NCI-H146 (cell line): ENCODE data around the gene CC2D1B.
A peak's percentile ranks its signal among the peaks of the same experiment; 100 is the strongest.
"Not testable (repeated sequence)": the region's sequence is repeated elsewhere in the genome, so short reads cannot be mapped to it uniquely, and the experiment has no call there.

Experiments
- DNase-seq: peaks from one replicate; lab custom pipeline; 2025; lab: John Stamatoyannopoulos, UW

The CC2D1B gene, protein sequence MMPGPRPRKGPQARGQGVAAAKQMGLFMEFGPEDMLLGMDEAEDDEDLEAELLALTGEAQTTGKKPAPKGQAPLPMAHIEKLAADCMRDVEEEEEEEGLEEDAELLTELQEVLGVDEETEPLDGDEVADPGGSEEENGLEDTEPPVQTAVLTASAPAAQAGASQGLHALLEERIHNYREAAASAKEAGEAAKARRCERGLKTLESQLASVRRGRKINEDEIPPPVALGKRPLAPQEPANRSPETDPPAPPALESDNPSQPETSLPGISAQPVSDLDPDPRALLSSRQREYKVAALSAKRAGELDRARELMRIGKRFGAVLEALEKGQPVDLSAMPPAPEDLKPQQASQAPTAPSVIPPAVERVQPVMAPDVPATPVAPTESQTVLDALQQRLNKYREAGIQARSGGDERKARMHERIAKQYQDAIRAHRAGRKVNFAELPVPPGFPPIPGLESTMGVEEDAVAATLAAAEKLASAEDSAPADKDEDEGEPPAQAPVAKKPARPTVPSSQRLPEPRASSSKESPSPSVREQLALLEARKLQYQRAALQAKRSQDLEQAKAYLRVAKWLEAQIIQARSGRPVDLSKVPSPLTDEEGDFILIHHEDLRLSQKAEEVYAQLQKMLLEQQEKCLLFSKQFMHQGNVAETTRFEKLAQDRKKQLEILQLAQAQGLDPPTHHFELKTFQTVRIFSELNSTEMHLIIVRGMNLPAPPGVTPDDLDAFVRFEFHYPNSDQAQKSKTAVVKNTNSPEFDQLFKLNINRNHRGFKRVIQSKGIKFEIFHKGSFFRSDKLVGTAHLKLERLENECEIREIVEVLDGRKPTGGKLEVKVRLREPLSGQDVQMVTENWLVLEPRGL

DNA sequence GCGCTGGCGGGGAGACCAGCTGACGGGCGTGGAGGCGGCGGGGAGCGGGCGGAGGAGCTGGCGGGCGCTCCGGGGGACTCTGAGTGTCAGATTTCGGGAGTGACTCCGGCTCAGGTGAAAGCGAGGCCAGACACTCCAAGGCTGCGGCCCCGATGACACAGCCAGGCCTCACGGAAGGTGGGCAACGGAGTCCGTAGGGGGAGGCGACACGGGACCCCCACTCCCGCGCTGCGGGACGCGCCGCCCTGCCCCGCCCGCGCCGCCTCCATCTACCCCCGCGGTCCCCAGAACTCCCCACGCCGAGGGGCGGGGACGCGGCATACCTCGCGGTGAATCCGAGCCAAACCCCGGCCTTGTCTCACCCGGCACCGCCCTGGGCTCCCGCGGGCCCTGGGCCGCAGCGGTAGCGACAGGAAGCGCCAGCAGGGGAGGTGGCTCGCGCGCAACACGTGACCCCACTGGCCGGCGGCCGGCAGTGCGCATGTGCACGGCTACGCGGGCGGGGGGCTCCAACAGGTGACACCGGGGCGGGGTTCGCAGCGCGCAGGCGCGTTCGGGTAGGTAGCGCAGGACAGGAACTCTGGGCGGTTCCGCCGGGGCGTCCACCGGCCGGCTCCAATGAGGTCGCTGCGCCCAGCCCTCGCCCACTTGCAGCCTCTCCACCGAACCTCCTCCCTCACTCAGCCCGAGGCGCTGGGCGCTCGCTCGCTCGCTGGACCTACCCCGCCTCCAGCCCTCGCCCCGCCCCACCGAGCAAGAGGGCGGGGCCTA is at the start of gene CC2D1B:
Gene CC2D1B (minus strand): TSS at position 460 of the 771 bp plus-strand sequence. CDS start 1,585 bp downstream, outside the sequence.
- DNase-seq: peak; percentile 99

DNA sequence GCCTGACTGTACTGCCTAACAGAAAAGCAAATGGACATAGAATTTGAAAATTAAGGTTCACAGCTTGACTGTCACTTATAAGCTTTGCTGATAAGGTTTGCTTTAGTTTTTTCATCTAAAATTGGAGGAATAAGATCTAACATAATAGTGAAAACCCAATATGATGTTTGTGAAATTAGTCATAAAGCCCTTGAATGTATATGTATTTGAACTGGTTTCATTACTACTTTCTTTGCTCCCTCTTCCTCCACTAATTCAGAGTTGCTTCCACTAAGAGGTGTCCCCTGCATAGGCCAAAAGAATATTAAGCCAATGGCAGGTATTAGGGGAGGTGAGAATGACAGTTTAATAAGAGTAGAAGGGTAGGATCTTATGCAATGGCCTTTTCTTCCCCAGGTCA is 48.9 kb upstream of the CC2D1B start:
- DNase-seq: no peak

DNA sequence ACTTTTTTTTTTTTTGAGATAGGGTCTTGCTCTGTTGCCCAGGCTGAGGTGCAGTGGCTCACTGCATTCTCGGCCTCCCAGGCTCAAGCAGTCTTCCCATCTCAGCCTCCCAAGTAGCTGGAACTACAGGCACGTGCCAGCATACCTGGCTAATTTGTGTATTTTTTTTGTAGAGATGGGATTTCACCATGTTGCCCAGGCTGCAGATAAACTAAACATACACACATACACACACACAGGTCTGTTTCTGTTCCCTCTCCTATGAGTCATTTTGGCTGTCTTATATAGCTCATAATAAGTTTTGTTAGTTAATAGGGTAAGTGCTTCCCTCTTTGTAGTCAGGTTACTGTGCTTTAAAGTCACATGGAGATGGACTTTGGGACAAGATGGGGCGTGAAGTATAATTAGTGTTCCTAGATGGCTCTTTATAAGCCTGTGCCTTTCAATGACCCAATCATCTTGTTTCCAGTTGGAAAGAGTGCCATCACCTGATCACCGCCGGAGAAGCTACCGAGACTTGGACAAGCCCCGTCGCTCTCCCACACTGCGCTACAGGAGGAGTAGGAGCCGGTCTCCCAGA is 47.5 kb upstream of the CC2D1B start:
- no peak for DNase-seq

DNA sequence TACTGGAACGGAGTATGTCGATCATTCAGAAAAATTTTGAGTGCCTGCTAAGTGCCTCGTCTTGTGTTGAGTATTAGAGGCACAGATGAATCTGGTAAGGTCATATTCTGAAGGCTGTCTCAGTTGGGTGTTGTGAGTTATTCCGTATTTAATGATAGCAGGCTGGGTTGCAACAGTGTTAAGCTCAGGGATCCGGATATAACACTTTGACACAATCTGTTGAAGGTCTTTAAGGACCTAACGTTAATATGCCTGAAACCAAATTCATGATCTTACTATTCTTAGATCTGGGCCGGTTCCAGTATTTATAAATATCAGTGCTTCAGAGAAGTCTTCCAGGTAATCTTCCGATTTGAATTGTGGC is 39.0 kb upstream of the CC2D1B start:
- DNase-seq: no peak

DNA sequence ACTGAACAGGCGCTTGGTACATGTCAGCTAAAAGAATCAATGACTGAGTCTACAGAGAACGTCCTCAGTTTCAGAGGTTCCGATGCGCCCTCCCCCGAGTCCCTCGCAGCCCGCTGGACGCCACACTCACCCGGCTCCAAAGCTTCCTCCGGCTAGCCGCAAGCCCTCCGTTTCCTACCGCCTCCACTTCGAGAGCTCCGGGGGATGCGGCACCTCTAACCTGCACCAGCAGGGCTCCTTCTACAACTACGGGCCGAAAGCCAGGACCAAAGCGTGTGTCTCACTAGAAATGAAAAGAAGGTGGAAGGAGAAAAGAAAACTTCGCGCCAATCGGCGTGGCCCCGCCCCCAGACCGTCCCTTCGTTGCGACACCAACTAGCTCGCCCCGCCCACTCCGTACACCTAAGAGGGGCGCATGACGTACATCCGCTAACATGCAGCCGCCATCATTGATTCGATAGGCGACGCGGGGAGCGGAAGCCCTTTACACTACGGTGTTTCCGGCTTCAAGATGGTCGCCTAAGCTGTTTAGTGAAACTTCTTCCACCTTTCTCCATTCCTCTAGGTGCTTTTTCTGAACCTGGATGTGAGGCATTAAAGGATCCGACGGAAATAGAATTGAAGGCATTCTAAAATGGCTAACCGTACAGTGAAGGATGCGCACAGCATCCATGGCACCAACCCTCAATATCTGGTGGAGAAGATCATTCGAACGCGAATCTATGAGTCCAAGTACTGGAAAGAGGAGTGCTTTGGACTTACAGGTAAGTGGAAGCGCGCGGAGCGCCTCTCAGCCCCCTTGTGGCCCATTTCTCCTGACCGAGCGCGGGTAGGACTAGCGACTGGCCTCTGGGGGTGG is 38.3 kb upstream of the CC2D1B start, which contains the start of the genes ORC1 and PRPF38A:
Gene ORC1 (minus strand): TSS at position 308 of the 859 bp plus-strand sequence. CDS start 2,200 bp downstream, outside the sequence.
Gene PRPF38A (plus strand): TSS at position 487 of the 859 bp plus-strand sequence. CDS start 148 bp downstream, at position 635.
- DNase-seq: peak; percentile 99

DNA sequence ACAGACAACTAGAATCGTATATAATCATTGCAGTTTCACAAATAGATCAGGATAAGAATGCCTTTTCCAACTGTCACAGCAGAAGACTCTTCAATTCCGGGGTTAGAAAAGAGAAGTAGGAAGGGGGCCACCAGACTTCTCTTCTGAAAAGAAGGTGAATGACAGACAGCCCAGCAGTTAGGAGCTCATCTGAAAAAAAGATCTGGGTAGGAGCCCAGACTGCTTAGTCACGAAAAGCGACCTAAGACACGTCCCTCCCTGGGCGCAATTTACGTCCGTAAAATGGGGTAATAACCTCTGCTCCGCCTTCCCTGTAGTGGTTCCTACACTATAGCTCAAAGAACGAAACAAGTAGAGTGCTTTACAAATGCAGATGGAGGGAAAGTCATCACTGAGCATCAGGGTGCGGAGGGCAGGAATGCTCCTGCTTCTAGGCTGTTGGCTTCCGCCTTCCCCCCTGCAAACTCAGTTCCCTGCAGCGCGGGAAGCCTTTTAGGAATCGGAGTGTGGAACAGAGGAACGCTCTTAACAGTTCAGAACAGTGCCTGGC is 37.6 kb upstream of the CC2D1B start:
- DNase-seq: peak; percentile 63

DNA sequence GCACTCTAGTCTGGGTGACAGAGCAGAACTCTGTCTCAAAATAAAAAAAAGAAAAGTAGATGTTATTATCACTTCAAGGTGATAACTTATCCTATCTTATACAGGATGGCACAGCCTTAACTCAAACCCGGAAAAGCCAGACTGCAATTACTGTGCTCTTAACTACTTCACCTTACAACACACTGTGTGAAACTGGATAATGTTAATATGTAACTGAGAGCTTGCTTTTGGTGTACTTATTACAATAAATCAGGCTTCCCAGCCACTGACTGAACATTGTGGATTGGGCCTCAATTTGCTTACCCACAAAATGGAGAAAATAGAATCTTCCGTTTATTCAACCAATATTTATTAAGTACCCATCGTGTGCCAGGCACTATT is 36.8 kb upstream of the CC2D1B start:
- no peak for DNase-seq

DNA sequence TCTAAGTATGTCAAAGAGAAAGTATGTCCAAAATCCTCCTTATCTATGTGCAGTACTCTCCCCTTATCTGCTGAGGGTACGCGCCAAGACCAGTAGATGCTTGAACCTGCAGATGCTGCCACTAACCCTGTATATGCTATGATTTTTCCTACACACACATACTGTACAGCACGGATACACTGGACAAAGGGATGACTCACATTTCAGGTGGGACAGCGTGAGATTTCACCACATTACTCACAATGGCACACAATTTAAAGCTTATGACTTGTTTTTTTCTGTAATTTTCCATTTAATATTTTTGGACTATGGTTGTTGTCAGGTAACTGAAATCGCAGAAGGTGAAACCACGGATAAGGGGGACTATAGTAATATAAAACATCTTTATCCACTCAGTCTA is 34.1 kb upstream of the CC2D1B start:
- no peak for DNase-seq

DNA sequence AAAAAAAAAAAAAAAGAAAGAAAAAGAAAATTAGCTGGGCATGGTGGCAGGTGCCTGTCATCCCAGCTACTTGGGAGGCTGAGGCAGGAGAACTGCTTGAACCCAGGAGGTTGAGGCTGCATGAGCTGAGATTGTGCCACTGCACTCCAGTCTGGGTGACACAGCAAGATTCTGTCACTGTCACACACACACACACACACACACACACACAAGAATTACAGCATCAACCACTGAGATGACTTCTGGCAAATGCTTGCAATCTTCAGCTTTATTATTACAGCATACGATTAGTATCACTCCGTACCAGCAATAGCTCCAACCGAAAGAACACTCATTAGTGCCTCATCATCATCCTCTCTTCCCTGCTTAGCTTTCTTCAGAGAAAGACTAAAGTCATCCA is 33.6 kb upstream of the CC2D1B start:
- no peak for DNase-seq

DNA sequence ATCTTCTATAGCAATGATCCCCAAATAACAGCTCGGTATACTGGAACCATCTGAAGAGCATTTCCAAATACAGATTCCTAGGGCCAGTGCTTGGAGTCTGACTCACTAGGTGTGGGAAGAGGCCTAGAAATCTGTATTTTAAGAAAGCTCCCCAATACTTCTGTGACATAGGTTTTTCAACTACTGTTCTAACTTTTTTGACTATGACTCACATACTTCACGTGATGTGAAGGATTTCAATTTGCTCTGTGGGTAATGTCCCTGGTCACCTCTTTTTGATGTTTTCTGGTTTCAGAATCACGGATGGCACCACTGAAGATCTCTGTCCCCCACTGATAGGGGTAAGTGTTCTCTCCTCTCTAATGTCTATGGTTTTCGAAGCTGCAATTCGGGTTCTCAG is 27.2 kb upstream of the CC2D1B start:
- no peak for DNase-seq

DNA sequence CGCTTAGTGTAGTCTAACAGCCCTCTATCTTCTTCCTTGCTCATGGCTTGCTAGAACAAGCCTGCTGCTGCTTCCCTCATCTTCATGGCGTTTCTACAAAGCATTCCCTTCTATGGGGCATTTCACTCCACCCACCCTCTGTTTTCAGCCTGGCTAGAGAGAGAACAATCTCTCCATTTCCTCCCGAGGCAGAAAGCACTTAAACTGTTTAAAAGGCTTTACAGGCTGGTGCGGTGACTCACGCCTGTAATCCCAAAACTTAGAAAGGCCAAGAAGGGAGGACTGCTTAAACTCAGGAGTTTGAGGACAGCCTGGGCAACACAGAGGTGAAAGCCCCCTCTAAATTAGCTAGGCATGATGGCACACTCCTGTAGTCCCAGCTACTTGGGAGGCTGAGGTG is 20.5 kb upstream of the CC2D1B start:
- DNase-seq: no peak

DNA sequence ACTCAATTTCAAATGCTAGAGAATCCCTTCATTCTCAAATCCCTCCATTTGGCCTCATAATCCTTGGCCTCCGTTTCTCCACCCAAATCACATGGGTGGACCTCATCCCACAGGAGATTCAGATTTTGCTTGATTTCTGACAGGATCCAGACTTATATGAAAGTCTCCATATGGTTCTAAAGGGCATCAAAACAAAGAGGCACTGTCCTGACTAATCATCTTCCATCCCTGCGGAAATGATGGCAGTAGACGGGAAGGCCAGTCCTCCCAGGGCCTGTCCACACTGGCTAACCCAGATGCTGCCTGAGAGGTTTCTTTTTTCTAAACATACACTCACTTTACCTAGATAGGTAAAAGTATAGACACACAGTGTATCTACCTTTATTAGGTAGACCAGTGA is 19.4 kb upstream of the CC2D1B start:
- DNase-seq: no peak

DNA sequence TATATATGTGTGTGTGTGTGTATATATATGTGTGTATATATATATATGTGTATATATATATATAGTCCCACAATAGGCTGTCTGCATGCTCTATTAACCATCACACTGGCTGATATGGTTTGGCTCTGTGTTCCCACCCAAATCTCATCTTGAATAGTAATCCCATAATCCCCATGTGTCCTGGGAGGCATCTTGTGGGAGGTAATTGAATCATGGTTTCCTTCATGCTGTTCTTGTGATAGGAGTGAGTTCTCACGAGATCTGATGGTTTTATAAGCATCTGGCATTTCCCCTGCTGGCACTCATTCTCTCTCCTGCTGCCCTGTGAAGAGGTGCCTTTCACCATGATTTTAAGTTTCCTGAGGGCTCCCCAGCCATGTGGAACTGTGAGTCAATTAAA is 3.8 kb upstream of the CC2D1B start:
- not testable (repeated sequence) for DNase-seq

DNA sequence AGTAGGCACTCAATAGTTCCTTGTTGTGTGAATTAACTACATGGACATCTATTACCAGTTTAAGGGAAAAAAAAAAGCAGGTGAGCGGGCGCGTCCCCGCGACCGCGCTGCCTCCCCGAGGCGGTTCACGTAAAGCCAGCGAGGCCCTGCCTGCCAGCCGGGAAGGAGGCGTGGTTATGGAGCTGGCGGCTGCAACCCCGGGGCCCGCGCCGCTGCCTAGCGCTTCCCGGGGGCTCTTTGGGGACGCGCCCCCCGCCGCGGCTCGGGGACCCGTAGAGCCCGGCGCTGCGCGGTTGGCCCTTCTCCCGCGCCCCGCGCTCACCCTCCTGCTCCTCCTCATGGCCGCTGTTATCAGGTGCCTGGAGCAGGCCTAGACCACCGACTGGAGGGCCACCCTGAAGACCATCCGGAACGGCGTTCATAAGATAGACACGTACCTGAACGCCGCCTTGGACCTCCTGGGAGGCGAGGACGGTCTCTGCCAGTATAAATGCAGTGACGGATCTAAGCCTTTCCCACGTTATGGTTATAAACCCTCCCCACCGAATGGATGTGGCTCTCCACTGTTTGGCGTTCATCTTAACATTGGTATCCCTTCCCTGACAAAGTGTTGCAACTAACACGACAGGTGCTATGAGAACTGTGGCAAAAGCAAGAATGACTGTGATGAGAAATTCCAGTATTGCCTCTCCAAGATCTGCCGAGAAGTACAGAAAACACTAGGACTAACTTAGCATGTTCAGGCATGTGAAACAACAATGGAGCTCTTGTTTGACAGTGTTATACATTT is 2.6 kb upstream of the CC2D1B start:
- peak; percentile 79 for DNase-seq

DNA sequence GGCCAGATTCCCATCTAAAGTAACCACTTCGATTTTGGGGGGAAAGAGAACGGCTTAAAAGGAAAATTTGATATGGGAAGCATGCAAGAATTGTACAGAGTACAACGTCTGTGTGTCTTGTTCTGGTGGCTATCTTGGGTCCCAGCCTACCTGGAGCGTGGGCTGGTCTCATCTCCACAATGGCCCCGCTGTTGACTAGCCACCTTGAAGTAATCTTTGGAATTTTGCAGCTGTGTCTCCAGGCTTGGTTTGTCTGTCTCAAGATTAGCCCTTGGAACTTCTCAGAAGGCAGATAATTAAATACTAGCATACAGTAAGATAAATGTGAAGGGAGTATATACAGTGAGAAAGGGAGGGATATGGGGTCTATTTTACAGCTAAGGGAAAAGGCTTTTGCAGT is 1.3 kb upstream of the CC2D1B start:
- no peak for DNase-seq

DNA sequence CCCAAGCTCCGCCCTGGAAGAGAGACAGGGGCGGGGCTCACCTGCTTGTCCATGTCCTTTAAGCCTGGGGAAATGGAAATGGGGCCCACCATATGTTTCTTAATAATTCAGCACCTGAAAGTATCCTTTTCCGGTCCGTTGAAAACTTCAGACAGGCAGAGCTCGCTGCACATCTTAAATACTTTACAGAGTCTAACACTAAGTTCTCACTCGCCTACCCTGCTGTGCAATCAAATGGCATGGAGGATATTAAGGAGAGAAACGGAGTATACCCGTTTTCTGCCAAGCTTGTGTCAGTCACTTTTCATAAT is 467 bp upstream of the CC2D1B start:
- no peak for DNase-seq

DNA sequence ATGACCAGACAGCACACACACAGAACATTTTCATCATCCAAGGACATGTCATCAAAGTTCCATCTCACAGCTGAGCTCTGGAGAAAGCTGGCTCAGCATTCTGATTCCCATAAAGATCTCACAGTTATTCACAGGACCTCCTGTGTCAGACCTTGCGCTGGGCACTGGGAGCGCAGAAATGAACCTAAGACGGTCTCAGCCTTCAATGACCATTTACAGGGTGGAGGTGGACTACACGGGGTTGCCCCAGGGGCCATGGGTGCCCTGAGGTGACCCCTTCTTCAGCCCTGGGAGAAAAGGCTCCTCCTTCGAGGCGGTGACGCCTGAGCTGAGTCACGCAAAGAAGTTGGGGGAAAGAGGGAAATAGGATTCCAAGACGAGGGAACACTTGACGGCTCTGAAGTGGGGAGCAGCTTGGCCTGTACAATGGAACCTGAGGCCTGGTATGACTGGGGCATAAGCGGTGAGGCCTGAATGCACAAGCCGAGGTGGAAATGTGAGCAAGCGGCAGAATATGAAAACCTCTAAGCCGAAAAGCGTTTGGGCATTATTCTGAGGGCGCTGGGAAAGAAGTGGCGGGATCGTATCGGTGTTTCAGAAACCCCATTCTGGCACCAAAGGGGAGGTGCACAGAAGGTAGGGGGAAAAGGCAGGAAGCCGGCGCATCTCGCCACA is 797 bp downstream of the CC2D1B start:
- no peak for DNase-seq

DNA sequence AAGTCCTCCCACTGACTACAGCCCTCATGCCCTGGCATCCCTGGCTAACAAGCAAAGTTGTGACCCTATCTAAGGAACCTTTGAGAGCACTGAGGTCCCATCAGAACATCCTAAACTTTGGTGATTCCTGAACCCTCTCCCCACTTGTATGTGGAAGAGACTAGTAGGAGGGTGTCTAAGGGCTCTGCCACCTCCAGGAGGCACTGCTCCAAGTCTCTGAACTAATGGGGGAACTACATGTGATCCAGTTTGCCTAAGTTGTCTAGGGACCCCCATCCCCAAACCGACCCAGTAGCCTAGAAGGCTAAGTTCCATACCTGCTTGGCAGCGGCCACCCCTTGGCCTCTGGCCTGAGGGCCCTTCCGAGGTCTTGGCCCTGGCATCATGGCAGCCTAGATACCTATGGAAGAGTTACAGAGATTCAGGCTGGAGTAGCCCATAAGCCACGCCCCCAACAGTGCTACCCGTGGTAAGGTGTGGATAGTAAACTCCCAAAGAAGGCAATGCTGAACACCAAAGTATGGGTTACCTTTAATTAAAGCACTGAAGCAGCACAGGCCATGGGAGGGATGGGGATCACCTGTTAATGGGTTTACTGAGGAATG is 1.7 kb downstream of the CC2D1B start:
- no peak for DNase-seq

DNA sequence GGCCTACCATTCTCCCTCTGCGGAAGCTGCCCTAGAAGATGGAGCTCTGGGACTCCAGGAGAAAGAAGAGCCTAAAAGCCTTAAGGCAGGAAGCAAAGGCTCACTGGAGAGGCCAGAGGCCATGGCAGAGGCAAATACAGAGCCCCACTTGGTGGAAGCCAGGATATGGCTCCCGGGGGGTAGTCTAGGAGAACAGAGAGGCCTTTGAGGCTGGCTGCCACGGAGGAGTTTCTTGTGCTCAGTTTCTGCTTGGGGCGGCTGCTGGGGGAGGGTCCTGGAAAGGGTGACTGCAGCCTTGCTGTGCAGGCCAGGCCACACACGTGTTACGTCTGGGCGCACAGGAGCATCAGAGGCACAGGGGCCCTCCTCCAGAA is 5.4 kb downstream of the CC2D1B start:
- no peak for DNase-seq
